Bronchial epithelial cell (primary cell): Measurements from ENCODE around the gene GRIK4. TPM values are rescaled to one million over a fixed set of nuclear protein-coding genes. Genes with fewer than 3 reads are reported as not detected.
"Not testable (repeated sequence)": the region's sequence is repeated elsewhere in the genome, so short reads cannot be mapped to it uniquely, and the experiment has no call there.

ENCODE experiments used
- DNase-seq: peaks from one replicate; pipeline ENCODE4 v3.0.0-alpha.2; 2010; ENCODE audit warnings: low read depth
- FAIRE-seq: peaks from 2 replicates; lab custom pipeline; 2011; peaks lifted over from hg19 to GRCh38; lab: Jason Lieb, UNC
- H3K27me3 ChIP-seq: 2 replicates; pipeline ENCODE4 v1.5.1; 2011; ENCODE audit warnings: low read length; ENCODE audit not compliant: control insufficient read depth, insufficient read depth
- H3K36me3 ChIP-seq: 2 replicates; pipeline ENCODE4 v1.5.1; 2011; ENCODE audit warnings: low read length; ENCODE audit not compliant: control insufficient read depth, insufficient read depth
- H3K4me3 ChIP-seq: 2 replicates; pipeline ENCODE4 v1.5.1; 2011; ENCODE audit warnings: mild to moderate bottlenecking, low read depth, low read length, control low read depth
- total RNA-seq: library from RNA; depleted of rRNA; stranded (reverse); fragments of >200 nt; gene quantifications from 2 replicates; pipeline ENCODE4 v1.2.1, GENCODE V29; 2014
- TF ChIP-seq, protein P1 (sequence below): IDR thresholded peaks from 2 replicates; pipeline ENCODE4 v1.5.1; 2011; ENCODE audit warnings: mild to moderate bottlenecking, moderate library complexity, low read length, control low read depth, inconsistent platforms; ENCODE audit not compliant: insufficient read depth, severe bottlenecking

The GRIK4 gene
- total RNA-seq, 1 donor from 2014 or later, result not detected

DNA sequence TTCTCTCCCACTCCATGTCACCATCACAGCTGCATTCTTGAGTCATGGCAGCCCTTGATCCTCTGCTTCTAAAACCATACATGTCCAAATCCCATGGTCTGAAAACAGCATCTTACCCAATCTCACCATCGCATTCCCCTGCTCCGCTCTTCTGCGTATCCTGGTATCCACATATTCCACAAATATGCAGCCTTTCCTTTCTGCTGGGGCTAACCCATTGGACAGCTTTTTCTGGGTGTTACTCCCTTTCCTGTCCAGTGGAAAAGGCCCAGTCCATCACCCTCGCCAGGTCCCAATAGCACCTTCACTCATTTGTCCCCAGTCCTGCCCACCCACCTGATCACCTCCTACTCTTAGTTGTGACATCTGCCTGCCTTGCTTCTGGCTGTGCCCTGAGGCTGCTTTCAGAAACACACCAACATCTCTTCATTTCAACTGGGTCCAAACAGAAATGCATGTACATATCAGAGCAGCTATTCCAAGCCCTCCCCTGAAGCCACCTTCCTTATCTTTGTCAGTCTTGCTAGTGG, 274.7 kb downstream of the GRIK4 start:
- Histone ChIP-seq H3K27me3 (peaks cover 1% of the 10 kb centered on the region), H3K4me3 (no peak overlapping the region), H3K36me3 (no peaks in the 10 kb centered on the region)
- FAIRE-seq (no peak), DNase-seq (no peak)
- TF ChIP-seq, protein P1, sequence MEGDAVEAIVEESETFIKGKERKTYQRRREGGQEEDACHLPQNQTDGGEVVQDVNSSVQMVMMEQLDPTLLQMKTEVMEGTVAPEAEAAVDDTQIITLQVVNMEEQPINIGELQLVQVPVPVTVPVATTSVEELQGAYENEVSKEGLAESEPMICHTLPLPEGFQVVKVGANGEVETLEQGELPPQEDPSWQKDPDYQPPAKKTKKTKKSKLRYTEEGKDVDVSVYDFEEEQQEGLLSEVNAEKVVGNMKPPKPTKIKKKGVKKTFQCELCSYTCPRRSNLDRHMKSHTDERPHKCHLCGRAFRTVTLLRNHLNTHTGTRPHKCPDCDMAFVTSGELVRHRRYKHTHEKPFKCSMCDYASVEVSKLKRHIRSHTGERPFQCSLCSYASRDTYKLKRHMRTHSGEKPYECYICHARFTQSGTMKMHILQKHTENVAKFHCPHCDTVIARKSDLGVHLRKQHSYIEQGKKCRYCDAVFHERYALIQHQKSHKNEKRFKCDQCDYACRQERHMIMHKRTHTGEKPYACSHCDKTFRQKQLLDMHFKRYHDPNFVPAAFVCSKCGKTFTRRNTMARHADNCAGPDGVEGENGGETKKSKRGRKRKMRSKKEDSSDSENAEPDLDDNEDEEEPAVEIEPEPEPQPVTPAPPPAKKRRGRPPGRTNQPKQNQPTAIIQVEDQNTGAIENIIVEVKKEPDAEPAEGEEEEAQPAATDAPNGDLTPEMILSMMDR, result no peak

DNA sequence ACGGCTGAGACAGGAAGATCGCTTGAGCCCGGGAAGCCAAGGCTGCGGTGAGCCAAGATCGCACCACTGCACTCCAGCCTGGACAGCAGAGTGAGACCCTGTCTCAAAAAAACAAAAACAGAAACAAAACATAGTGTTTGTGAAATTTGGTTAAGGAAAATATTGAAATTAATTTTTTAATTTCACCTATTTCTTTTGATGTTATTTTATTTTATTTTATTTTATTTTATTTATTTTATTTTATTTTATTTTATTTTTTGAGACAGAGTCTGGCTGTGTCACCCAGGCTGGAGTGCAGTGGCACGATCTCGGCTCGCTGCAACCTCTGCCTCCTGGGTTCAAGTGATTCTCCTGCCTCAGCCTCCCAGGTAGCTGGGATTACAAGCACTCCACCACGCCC, 275.7 kb downstream of the GRIK4 start:
- DNase-seq, FAIRE-seq, H3K36me3 ChIP-seq, H3K27me3 ChIP-seq, H3K4me3 ChIP-seq: not testable (repeated sequence)

DNA sequence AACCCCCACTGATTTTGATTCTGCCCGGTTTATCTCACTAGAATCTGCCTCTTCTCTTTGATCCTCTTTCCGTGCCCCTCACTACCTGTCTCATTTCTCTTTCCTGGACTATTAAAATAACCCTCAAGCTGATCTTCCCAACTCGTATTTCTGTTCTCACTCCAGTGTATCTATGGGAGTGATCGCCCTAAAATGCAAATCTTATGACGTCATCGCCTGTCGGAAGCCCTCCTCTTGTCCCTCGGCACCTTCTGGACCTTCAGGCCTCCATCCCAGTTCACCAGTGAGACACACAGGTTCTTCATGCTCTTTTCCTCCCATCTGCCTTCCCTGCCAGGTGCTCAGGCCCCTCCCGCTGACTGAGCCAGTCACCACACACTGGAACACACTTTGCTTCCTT, 277.8 kb downstream of the GRIK4 start:
- Histone ChIP-seq H3K27me3 (no peaks in the 10 kb centered on the region), H3K4me3 (no peak overlapping the region), H3K36me3 (no peaks in the 10 kb centered on the region)
- FAIRE-seq, result no peak
- DNase-seq, result no peak
- TF ChIP-seq, protein P1, result no peak

DNA sequence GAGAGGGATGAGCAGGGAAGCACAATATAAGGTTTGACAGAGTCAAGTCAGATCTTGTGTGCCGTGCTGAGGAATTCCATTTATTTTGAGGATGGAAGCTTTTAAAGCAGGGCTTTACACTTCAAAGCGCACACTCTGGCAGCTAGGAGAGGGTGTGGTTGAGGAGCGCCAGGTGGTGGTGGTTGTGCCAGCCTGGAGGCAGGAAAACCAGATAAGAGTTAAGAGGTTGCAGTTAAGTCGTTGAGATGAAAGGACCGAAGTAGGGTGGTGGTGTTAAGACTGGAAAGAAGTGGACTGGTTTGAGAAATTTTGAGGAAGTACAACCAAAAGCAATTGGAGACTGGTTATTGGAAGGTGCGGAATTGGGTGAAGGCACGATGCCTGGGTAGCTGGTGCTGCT, 280.8 kb downstream of the GRIK4 start:
- FAIRE-seq (no peak), DNase-seq (no peak)
- Histone ChIP-seq H3K36me3 (no peaks in the 10 kb centered on the region), H3K4me3 (no peak overlapping the region), H3K27me3 (no peaks in the 10 kb centered on the region)
- TF ChIP-seq, protein P1, result no peak

DNA sequence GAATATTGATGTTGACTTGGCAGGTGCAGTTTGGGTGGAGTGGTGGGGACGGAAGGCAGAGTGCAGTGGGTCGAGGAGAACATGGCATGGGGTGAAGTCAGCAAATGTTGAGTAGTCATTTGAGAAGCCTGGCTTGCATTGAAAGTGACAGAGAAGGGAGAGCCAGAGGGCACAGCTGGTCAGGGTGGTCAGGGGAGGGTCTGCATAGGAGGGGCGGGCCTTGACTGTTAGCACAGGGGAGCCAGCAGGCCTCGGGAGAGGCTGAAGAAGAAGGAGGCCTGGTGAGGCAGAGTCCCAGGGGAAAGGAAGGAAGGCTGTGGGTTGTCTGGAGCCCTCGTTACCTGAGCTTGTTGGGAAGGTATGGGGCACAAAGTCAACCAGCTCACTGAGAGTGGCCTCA, 281.6 kb downstream of the GRIK4 start:
- Histone ChIP-seq H3K36me3 (no peaks in the 10 kb centered on the region), H3K27me3 (no peaks in the 10 kb centered on the region), H3K4me3 (no peak overlapping the region)
- DNase-seq (no peak), FAIRE-seq (no peak)
- TF ChIP-seq, protein P1, result no peak

DNA sequence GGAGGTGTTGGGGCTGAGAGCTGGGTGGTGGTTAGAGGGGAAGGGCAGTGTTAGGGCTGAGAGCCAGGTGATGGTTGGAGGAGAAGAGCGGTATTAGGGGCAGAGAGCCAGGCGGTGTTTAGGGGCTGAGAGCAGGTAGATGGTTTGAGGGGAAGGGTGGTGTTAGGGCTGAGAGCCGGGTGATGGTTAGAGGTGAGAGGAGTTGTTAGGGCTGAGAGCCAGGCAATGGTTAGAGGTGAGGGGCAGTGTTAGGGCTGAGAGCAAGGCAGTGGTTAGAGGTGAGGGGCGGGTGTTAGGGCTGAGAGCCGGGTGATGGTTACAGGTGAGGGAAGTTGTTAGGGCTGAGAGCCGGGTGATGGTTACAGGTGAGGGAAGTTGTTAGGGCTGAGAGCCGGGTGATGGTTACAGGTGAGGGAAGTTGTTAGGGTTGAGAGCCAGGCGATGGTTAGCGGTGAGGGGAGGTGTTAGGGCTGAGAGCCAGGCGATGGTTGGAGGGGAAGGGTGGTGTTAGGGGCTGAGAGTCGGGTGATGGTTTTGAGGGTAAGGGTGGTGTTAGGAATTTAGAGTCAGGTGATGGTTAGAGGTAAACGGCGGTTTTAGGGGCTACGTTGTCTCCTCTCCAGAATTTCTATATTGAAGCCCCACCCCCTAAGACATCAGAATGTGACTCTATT, 282.4 kb downstream of the GRIK4 start:
- TF ChIP-seq, protein P1, result no peak
- no peak for DNase-seq
- FAIRE-seq, result no peak
- Histone ChIP-seq H3K27me3 (no peaks in the 10 kb centered on the region), H3K36me3 (no peaks in the 10 kb centered on the region), H3K4me3 (no peak overlapping the region)
